IgD-negative memory B cell (primary cell): ENCODE measurements around the gene UBE2U. TPM values are rescaled to one million over a fixed set of nuclear protein-coding genes. Genes with fewer than 3 reads are reported as not detected.

Experiments
- H3K27ac Mint-ChIP-seq, 3 donors: one replicate each; pipeline ENCODE4 v1.8.0; 2020 to 2022; ENCODE audit warnings: mild to moderate bottlenecking in 3 of 3, mixed read lengths in 3 of 3, moderate library complexity in 1 of 3
- H3K27me3 Mint-ChIP-seq: one replicate; pipeline ENCODE4 v1.8.0; 2021; ENCODE audit warnings: mixed read lengths
- H3K36me3 Mint-ChIP-seq: one replicate; pipeline ENCODE4 v1.8.0; 2020; ENCODE audit warnings: mild to moderate bottlenecking, mixed read lengths
- H3K4me1 Mint-ChIP-seq, 3 donors: one replicate each; pipeline ENCODE4 v1.8.0; 2020 to 2022; ENCODE audit warnings: mixed read lengths in 3 of 3, mild to moderate bottlenecking in 1 of 3
- H3K4me3 Mint-ChIP-seq, 4 donors: one replicate each; pipeline ENCODE4 v1.8.0; 2020 to 2022; ENCODE audit warnings: mild to moderate bottlenecking in 4 of 4, mixed read lengths in 4 of 4, moderate library complexity in 3 of 4
- H3K9me3 Mint-ChIP-seq, 3 donors: one replicate each; pipeline ENCODE4 v1.8.0; 2020 to 2021; ENCODE audit warnings: mixed read lengths in 3 of 3, mild to moderate bottlenecking in 1 of 3
- polyA plus RNA-seq: library from polyadenylated mRNA; unstranded; fragments of 300-500 nt; fragmentation: Illumina TruSeq; gene quantifications from one replicate; pipeline ENCODE4 v1.2.3, GENCODE V29; 2021

Gene UBE2U
- polyA plus RNA-seq, 1 donor from 2014 or later: not detected

- Mint-ChIP-seq H3K27me3 (peaks cover 5% of the 10 kb centered on the region), H3K9me3 (no peaks in the 10 kb centered on the region), H3K4me1 (peaks cover 0 to 5% (median 0%) of the 10 kb centered on the region in 3 donors), H3K4me3 (no peak overlapping the region), H3K36me3 (peaks cover 2% of the 10 kb centered on the region), H3K27ac (no peak overlapping the region)
Observed at GRCh38 chr1:64309431-64309831, 106.0 kb downstream of the UBE2U start.

- Mint-ChIP-seq H3K4me3 (no peak overlapping the region), H3K27me3 (peaks cover 5% of the 10 kb centered on the region), H3K36me3 (peaks cover 2% of the 10 kb centered on the region), H3K27ac (no peak overlapping the region), H3K9me3 (no peaks in the 10 kb centered on the region), H3K4me1 (peaks cover 0 to 5% (median 0%) of the 10 kb centered on the region in 3 donors)
Observed at GRCh38 chr1:64310760-64311159, 107.3 kb downstream of the UBE2U start.

GRCh38 chr1:64312431-64312830 lies 109.0 kb downstream of the UBE2U start:
- Mint-ChIP-seq H3K4me3 (no peak overlapping the region), H3K9me3 (no peaks in the 10 kb centered on the region), H3K4me1 (peaks cover 0 to 5% (median 0%) of the 10 kb centered on the region in 3 donors), H3K27ac (no peak overlapping the region), H3K36me3 (peaks cover 2% of the 10 kb centered on the region), H3K27me3 (peaks cover 5% of the 10 kb centered on the region)

GRCh38 chr1:64315402-64315801 lies 112.0 kb downstream of the UBE2U start:
- no peaks in the 10 kb centered on the region for H3K27me3 Mint-ChIP-seq
- H3K4me3 Mint-ChIP-seq: no peak overlapping the region
- no peaks in the 10 kb centered on the region for H3K4me1 Mint-ChIP-seq
- no peaks in the 10 kb centered on the region for H3K9me3 Mint-ChIP-seq
- no peak overlapping the region for H3K27ac Mint-ChIP-seq
- no peaks in the 10 kb centered on the region for H3K36me3 Mint-ChIP-seq
